Measurements from ENCODE around the gene MYOM3. TPM values are rescaled to one million over a fixed set of nuclear protein-coding genes. Genes with fewer than 3 reads are reported as not detected.

The MYOM3 gene
- polyA plus RNA-seq, 1 donor from 2014 or later: not detected

GRCh38 chr1:24156542-24157260 lies 44.8 kb upstream of the MYOM3 start:
- Histone ChIP-seq H3K79me2 (replicated peaks; ENCODE audit: insufficient read depth, low read length) (no peaks in the 10 kb centered on the region), H3K27me3 (ENCODE audit: insufficient read depth, low read depth, low read length) (no peaks in the 10 kb centered on the region), H4K20me1 (ENCODE audit: insufficient read depth) (no peaks in the 10 kb centered on the region), H3K9ac (ENCODE audit: low read length) (no peak overlapping the region), H3F3A (ENCODE audit: insufficient read depth, low read length, poor library complexity, severe bottlenecking) (no peaks in the 10 kb centered on the region), H3K9me3 (ENCODE audit: low read length) (no peaks in the 10 kb centered on the region), H3K9me2 (ENCODE audit: insufficient read depth, low read length) (no peaks in the 10 kb centered on the region), H3K36me3 (ENCODE audit: insufficient read depth, low read length) (no peaks in the 10 kb centered on the region), H3K4me2 (ENCODE audit: low read length) (no peak overlapping the region), H2AFZ (ENCODE audit: low read depth, low read length) (no peak overlapping the region), H3K4me3 (ENCODE audit: low read length) (no peak overlapping the region), H3K27ac (ENCODE audit: low read length) (no peak overlapping the region)
- TF ChIP-seq MXI1 (conservative IDR thresholded peaks at IDR 0.05; ENCODE audit: poor library complexity, severe bottlenecking) (no peak), EP300 (conservative IDR thresholded peaks at IDR 0.05; ENCODE audit: poor library complexity, severe bottlenecking) (no peak), TAF1 (IDR thresholded peaks at IDR 0.05; ENCODE audit: low read depth) (no peak), SMC3 (conservative IDR thresholded peaks at IDR 0.05; ENCODE audit: poor library complexity) (no peak), RAD21 (conservative IDR thresholded peaks at IDR 0.05) (no peak)
- TF ChIP-seq, protein P1, sequence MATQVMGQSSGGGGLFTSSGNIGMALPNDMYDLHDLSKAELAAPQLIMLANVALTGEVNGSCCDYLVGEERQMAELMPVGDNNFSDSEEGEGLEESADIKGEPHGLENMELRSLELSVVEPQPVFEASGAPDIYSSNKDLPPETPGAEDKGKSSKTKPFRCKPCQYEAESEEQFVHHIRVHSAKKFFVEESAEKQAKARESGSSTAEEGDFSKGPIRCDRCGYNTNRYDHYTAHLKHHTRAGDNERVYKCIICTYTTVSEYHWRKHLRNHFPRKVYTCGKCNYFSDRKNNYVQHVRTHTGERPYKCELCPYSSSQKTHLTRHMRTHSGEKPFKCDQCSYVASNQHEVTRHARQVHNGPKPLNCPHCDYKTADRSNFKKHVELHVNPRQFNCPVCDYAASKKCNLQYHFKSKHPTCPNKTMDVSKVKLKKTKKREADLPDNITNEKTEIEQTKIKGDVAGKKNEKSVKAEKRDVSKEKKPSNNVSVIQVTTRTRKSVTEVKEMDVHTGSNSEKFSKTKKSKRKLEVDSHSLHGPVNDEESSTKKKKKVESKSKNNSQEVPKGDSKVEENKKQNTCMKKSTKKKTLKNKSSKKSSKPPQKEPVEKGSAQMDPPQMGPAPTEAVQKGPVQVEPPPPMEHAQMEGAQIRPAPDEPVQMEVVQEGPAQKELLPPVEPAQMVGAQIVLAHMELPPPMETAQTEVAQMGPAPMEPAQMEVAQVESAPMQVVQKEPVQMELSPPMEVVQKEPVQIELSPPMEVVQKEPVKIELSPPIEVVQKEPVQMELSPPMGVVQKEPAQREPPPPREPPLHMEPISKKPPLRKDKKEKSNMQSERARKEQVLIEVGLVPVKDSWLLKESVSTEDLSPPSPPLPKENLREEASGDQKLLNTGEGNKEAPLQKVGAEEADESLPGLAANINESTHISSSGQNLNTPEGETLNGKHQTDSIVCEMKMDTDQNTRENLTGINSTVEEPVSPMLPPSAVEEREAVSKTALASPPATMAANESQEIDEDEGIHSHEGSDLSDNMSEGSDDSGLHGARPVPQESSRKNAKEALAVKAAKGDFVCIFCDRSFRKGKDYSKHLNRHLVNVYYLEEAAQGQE (IDR thresholded peaks at IDR 0.05; ENCODE audit: borderline replicate concordance): no peak

GRCh38 chr1:24155011-24155782 lies 43.3 kb upstream of the MYOM3 start:
- Histone ChIP-seq H3K4me2 (ENCODE audit: low read length) (no peak overlapping the region), H3K4me3 (ENCODE audit: low read length) (no peak overlapping the region), H3K36me3 (ENCODE audit: insufficient read depth, low read length) (no peaks in the 10 kb centered on the region), H3F3A (ENCODE audit: insufficient read depth, low read length, poor library complexity, severe bottlenecking) (no peaks in the 10 kb centered on the region), H4K20me1 (ENCODE audit: insufficient read depth) (no peaks in the 10 kb centered on the region), H3K9me2 (ENCODE audit: insufficient read depth, low read length) (no peaks in the 10 kb centered on the region), H2AFZ (ENCODE audit: low read depth, low read length) (no peak overlapping the region), H3K79me2 (replicated peaks; ENCODE audit: insufficient read depth, low read length) (no peaks in the 10 kb centered on the region), H3K9me3 (ENCODE audit: low read length) (no peaks in the 10 kb centered on the region), H3K27ac (ENCODE audit: low read length) (no peak overlapping the region), H3K9ac (ENCODE audit: low read length) (no peak overlapping the region), H3K27me3 (ENCODE audit: insufficient read depth, low read depth, low read length) (peaks cover 2% of the 10 kb centered on the region)
- no peak for TF ChIP-seq RAD21 (conservative IDR thresholded peaks at IDR 0.05)
- TF ChIP-seq CTCF (IDR thresholded peaks at IDR 0.05; ENCODE audit: poor library complexity, severe bottlenecking): no peak
- no peak for TF ChIP-seq MXI1 (conservative IDR thresholded peaks at IDR 0.05; ENCODE audit: poor library complexity, severe bottlenecking)
- TF ChIP-seq, protein P1 (IDR thresholded peaks at IDR 0.05; ENCODE audit: borderline replicate concordance): no peak

All from neural cell (in vitro differentiated cells).